OCI-LY3 (cell line): ENCODE data around the gene IL21R.

ENCODE experiments used
- H2AFZ ChIP-seq: fragments of 200-600, 300-600 bp; shearing (Covaris generic); 2 replicates; pipeline ENCODE4 v1.6.0; 2014; ENCODE audit warnings: antibody characterized with exemption, low read depth, low read length
- H3K27ac ChIP-seq: fragments of 200-600, 300-600 bp; sonication (generic); 2 replicates; pipeline ENCODE4 v1.5.1; 2014; ENCODE audit warnings: mild to moderate bottlenecking, low read length, moderate library complexity, mixed read lengths
- H3K27me3 ChIP-seq: fragments of 200-600, 300-600 bp; sonication (generic); 2 replicates; pipeline ENCODE4 v1.6.1; 2014; ENCODE audit warnings: low read depth, low read length, mixed read lengths
- H3K36me3 ChIP-seq: fragments of 200-600, 300-600 bp; sonication (generic); replicated peaks from 2 replicates; pipeline ENCODE3; 2014; ENCODE audit warnings: low read depth, low read length, mixed read lengths
- H3K4me1 ChIP-seq: fragments of 300-600, 200-600 bp; sonication (generic); 2 replicates; pipeline ENCODE4 v1.6.1; 2014; ENCODE audit warnings: low read length, mixed read lengths
- H3K4me2 ChIP-seq: fragments of 200-600, 300-600 bp; sonication (generic); 2 replicates; pipeline ENCODE4 v1.6.1; 2014; ENCODE audit warnings: low read length, mixed read lengths
- H3K4me3 ChIP-seq: fragments of 300-600, 200-600 bp; sonication (generic); 2 replicates; pipeline ENCODE4 v1.5.1; 2014; ENCODE audit warnings: antibody characterized with exemption, mild to moderate bottlenecking, low read length, moderate library complexity
- H3K79me2 ChIP-seq: fragments of 300-600, 200-600 bp; shearing (Covaris generic); 2 replicates; pipeline ENCODE4 v1.6.1; 2014; ENCODE audit warnings: mild to moderate bottlenecking, low read length, mixed read lengths
- H3K9ac ChIP-seq: fragments of 300-600, 200-600 bp; shearing (Covaris generic); 2 replicates; pipeline ENCODE4 v1.6.0; 2014; ENCODE audit warnings: mild to moderate bottlenecking, low read length, moderate library complexity
- H3K9me3 ChIP-seq: fragments of 200-600, 300-600 bp; shearing (Covaris generic); 2 replicates; pipeline ENCODE4 v1.6.1; 2014; ENCODE audit warnings: low read length, mixed read lengths; ENCODE audit not compliant: insufficient read depth
- H4K20me1 ChIP-seq: fragments of 200-600, 300-600 bp; sonication (generic); 2 replicates; pipeline ENCODE4 v1.6.1; 2016; ENCODE audit warnings: low read length, mixed read lengths; ENCODE audit not compliant: insufficient read depth
- EZH2phosphoT487 ChIP-seq: fragments of 200-600 bp; shearing (Covaris generic); IDR thresholded peaks from 2 replicates; pipeline ENCODE4 v1.6.1; 2018; ENCODE audit warnings: antibody characterized with exemption, mixed run types, low read depth
- TF ChIP-seq, protein P1 (sequence below): fragments of 200-600, 300-600 bp; sonication (generic); IDR thresholded peaks from 2 replicates; pipeline ENCODE4 v1.5.1; 2014; ENCODE audit warnings: antibody characterized with exemption, low read length, low read depth

Gene IL21R

GRCh38 chr16:27498031-27498825, 96.3 kb downstream of the IL21R start:
- Histone ChIP-seq H2AFZ (no peak overlapping the region), H3K4me3 (no peak overlapping the region), H3K79me2 (no peaks in the 10 kb centered on the region), H3K4me1 (no peaks in the 10 kb centered on the region), H4K20me1 (no peaks in the 10 kb centered on the region), H3K27me3 (no peaks in the 10 kb centered on the region), H3K9me3 (no peaks in the 10 kb centered on the region), H3K4me2 (no peak overlapping the region), H3K36me3 (peaks cover 54% of the 10 kb centered on the region), H3K9ac (no peak overlapping the region), H3K27ac (no peak overlapping the region)
- TF ChIP-seq, protein P1, sequence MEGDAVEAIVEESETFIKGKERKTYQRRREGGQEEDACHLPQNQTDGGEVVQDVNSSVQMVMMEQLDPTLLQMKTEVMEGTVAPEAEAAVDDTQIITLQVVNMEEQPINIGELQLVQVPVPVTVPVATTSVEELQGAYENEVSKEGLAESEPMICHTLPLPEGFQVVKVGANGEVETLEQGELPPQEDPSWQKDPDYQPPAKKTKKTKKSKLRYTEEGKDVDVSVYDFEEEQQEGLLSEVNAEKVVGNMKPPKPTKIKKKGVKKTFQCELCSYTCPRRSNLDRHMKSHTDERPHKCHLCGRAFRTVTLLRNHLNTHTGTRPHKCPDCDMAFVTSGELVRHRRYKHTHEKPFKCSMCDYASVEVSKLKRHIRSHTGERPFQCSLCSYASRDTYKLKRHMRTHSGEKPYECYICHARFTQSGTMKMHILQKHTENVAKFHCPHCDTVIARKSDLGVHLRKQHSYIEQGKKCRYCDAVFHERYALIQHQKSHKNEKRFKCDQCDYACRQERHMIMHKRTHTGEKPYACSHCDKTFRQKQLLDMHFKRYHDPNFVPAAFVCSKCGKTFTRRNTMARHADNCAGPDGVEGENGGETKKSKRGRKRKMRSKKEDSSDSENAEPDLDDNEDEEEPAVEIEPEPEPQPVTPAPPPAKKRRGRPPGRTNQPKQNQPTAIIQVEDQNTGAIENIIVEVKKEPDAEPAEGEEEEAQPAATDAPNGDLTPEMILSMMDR: no peak
- TF ChIP-seq EZH2phosphoT487: no peak

DNA sequence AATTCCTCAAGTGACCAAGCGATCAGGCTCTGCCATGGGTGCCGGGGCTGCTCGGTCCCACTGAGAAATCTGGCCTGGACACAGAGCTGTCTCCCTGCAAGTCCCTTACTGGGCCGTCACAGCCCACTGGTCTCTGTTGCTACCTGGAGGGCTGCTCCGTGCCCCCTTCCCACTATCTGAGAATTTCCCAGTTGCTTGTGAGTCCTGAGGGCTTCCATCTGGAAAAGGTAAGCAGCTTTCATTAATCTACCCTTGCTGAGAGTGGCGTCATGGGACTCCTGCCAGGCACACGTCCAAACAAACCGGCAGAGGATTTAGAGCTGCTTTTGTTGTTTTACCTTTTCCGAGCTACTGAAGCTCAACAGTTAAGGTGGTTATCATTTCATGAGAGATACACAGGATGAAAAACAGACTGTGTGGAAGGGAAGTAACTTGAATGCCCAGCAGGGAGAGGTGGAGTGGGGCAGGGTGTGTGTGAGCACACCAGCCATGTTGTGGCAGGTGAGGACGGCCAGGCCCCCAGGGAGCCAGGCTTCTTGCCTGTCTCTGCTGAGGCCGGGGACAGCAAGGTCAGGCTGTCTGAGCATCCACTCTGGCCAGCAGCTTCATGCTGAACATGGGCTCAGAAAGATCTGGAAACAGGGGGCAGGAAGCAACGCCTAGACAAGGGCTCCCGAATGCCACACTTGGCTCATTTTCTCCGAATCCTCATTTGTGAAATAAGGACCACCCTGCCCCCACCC, 97.1 kb downstream of the IL21R start:
- H3K4me3 ChIP-seq: no peak overlapping the region
- no peaks in the 10 kb centered on the region for H3K9me3 ChIP-seq
- no peaks in the 10 kb centered on the region for H3K4me1 ChIP-seq
- H3K27me3 ChIP-seq: no peaks in the 10 kb centered on the region
- no peak overlapping the region for H3K27ac ChIP-seq
- no peak overlapping the region for H3K9ac ChIP-seq
- no peaks in the 10 kb centered on the region for H4K20me1 ChIP-seq
- no peaks in the 10 kb centered on the region for H3K79me2 ChIP-seq
- H3K36me3 ChIP-seq: peaks cover 60% of the 10 kb centered on the region
- H2AFZ ChIP-seq: no peak overlapping the region
- TF ChIP-seq, protein P1: no peak
- no peak for TF ChIP-seq EZH2phosphoT487
- H3K4me2 ChIP-seq: no peak overlapping the region

DNA sequence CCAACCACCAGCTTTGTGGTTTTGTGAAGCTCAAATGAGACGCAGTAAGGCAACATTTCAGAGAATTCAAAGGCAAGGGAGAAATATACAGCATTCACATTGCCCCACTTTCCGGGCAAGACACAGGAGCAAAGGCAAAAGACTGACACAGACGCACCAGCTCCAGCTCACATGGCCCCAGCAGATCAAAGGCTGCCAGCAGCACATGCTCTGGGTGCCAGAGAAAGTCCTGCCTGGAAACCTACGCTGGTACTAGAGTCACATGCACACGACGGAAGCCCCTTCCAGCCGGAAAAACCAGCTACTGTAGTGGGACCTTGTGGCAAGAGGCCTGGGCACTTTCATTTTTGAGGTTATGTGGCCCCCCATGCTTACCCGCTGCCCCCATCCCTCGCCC, 97.7 kb downstream of the IL21R start:
- H4K20me1 ChIP-seq: no peaks in the 10 kb centered on the region
- H3K4me2 ChIP-seq: no peak overlapping the region
- no peaks in the 10 kb centered on the region for H3K9me3 ChIP-seq
- no peak overlapping the region for H3K4me3 ChIP-seq
- H3K9ac ChIP-seq: no peak overlapping the region
- H3K36me3 ChIP-seq: peaks cover 57% of the 10 kb centered on the region
- H3K27ac ChIP-seq: no peak overlapping the region
- H2AFZ ChIP-seq: no peak overlapping the region
- H3K27me3 ChIP-seq: no peaks in the 10 kb centered on the region
- H3K79me2 ChIP-seq: no peaks in the 10 kb centered on the region
- no peaks in the 10 kb centered on the region for H3K4me1 ChIP-seq
- TF ChIP-seq, protein P1: no peak
- no peak for TF ChIP-seq EZH2phosphoT487

GRCh38 chr16:27500801-27501200, 98.8 kb downstream of the IL21R start:
- Histone ChIP-seq H3K79me2 (no peaks in the 10 kb centered on the region), H3K9ac (no peak overlapping the region), H3K4me2 (no peak overlapping the region), H3K27me3 (no peaks in the 10 kb centered on the region), H2AFZ (no peak overlapping the region), H3K36me3 (peaks cover 53% of the 10 kb centered on the region), H3K4me3 (no peak overlapping the region), H4K20me1 (no peaks in the 10 kb centered on the region), H3K4me1 (no peaks in the 10 kb centered on the region), H3K9me3 (no peaks in the 10 kb centered on the region), H3K27ac (no peak overlapping the region)
- TF ChIP-seq EZH2phosphoT487: no peak
